MM.1S (cell line): Measurements from ENCODE around the gene C2CD3.
"Not testable (repeated sequence)": the region's sequence is repeated elsewhere in the genome, so short reads cannot be mapped to it uniquely, and the experiment has no call there.

Experiments used
- EZH2 ChIP-seq: fragments of 300-600 bp; sonication (generic); optimal IDR thresholded peaks from 2 replicates; pipeline ENCODE3; 2017; ENCODE audit warnings: low read depth, mild to moderate bottlenecking, antibody characterized with exemption, low read length, mixed read lengths
- TF ChIP-seq, protein P1 (sequence below): fragments of 300-600 bp; sonication (generic); IDR thresholded peaks from 2 replicates; pipeline ENCODE4 v1.5.1; 2016; ENCODE audit warnings: antibody characterized with exemption, low read length, mixed read lengths

DNA sequence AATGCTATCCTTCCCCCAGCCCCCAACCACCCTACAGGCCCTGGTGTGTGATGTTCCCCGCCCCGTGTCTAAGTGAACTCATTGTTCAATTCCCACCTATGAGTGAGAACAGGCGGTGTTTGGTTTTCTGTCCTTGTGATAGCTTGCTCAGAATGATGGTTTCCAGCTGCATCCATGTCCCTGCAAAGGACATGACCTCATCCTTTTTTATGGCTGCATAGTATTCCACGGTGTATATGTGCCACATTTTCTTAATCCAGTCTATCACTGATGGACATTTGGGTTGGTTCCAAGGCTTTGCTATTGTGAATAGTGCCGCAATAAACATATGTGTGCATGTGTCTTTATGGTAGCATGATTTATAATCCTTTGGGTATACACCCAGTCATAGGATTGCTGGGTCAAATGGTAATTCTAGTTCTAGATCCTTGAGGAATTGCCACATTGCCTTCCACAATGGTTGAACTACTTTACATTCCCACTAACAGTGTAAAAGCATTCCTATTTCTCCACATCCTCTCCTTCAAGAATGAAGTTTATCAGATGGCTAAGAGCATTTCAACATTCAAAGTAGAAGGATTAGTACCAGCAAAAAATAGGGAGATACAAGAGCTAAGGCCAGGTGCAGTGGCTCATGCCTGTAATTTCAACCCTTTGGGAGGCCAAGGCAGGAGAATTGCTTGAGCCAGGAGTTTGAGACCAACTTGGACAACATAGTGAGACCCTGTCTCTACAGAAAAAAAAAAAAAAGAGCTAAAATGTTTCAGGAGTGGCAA is 50.4 kb downstream of the C2CD3 start:
- not testable (repeated sequence) for TF ChIP-seq EZH2
- TF ChIP-seq, protein P1, sequence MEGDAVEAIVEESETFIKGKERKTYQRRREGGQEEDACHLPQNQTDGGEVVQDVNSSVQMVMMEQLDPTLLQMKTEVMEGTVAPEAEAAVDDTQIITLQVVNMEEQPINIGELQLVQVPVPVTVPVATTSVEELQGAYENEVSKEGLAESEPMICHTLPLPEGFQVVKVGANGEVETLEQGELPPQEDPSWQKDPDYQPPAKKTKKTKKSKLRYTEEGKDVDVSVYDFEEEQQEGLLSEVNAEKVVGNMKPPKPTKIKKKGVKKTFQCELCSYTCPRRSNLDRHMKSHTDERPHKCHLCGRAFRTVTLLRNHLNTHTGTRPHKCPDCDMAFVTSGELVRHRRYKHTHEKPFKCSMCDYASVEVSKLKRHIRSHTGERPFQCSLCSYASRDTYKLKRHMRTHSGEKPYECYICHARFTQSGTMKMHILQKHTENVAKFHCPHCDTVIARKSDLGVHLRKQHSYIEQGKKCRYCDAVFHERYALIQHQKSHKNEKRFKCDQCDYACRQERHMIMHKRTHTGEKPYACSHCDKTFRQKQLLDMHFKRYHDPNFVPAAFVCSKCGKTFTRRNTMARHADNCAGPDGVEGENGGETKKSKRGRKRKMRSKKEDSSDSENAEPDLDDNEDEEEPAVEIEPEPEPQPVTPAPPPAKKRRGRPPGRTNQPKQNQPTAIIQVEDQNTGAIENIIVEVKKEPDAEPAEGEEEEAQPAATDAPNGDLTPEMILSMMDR = not testable (repeated sequence)
